Testis (tissue), 3 donors: ENCODE results near the gene ARHGAP44. TPM values are rescaled to one million over a fixed set of nuclear protein-coding genes. Genes with fewer than 3 reads are reported as not detected.

Experiments used
- DNase-seq: peaks from one replicate; pipeline ENCODE4 v3.0.0-alpha.2; 2019
- H3K27ac ChIP-seq, 2 donors: fragments of 200-600 bp; sonication (generic); one replicate each; pipeline ENCODE4 v1.5.1; 2019
- H3K27me3 ChIP-seq: fragments of 200-600 bp; sonication (generic); one replicate; pipeline ENCODE4 v1.5.1; 2019
- H3K36me3 ChIP-seq: fragments of 200-600 bp; sonication (generic); one replicate; pipeline ENCODE4 v1.5.1; 2017; ENCODE audit warnings: low read depth; ENCODE audit errors: missing control alignments
- H3K4me1 ChIP-seq: fragments of 200-600 bp; sonication (generic); one replicate; pipeline ENCODE4 v1.5.1; 2019
- H3K4me3 ChIP-seq, 2 donors: fragments of 200-600 bp; sonication (generic); one replicate each; pipeline ENCODE4 v1.5.1; 2017 to 2019
- H3K9me3 ChIP-seq: fragments of 200-600 bp; sonication (generic); one replicate; pipeline ENCODE4 v1.5.1; 2017
- CTCF ChIP-seq, 3 experiments: fragments of 450-650 bp in 2 of 3; fragments of 200-600 bp in 1 of 3; sonication (generic) in 1 of 3; IDR thresholded peaks; one replicate each; pipeline ENCODE4 v1.5.1; 2016 to 2019; ENCODE audit warnings: antibody characterized with exemption in 3 of 3, mild to moderate bottlenecking in 2 of 3, moderate library complexity in 1 of 3
- POLR2A ChIP-seq: fragments of 450-650 bp; IDR thresholded peaks from one replicate; pipeline ENCODE4 v1.6.1; 2017; ENCODE audit warnings: antibody characterized with exemption, mild to moderate bottlenecking, moderate library complexity
- WGBS, 2 donors: methylation state at CpG; one replicate each; pipeline ENCODE4 v1.1.5; 2018; 5-methylcytosine and 5-hydroxymethylcytosine counted together
- intact Hi-C: fragments of 100-400 bp; cut with DNase I; formaldehyde crosslinking; loops from one replicate; pipeline ENCODE4 v1.15.1; 2023; ENCODE audit warnings: low total_unique reads
- polyA plus RNA-seq: library from polyadenylated mRNA; stranded (reverse); fragments of 350-450 nt; fragmentation: Illumina TruSeq; extraction: RNeasy Lipid Tissue Mini Kit (QIAGEN cat#74804); gene quantifications from one replicate; pipeline ENCODE4 v1.2.3, GENCODE V29; 2014; ENCODE audit warnings: low read depth, low replicate concordance; ENCODE audit not compliant: insufficient read depth
- total RNA-seq, 2 donors: library from RNA; depleted of rRNA; stranded (reverse); fragments of >200 nt; gene quantifications; one replicate each; pipeline ENCODE4 v1.2.3, GENCODE V29; 2016

ARHGAP44 gene
- total and polyA plus RNA-seq, 3 donors from 2014 or later = 9.3 to 11.3 (median 11.0) TPM

GRCh38 chr17:12821376-12821940 lies 32.2 kb downstream of the ARHGAP44 start:
- no peak overlapping the region for H3K4me3 ChIP-seq
- no peaks in the 10 kb centered on the region for H3K36me3 ChIP-seq
- no peaks in the 10 kb centered on the region for H3K27me3 ChIP-seq
- no peak for TF ChIP-seq CTCF (IDR thresholded peaks at IDR 0.05)
- TF ChIP-seq POLR2A = no peak
- no peak for DNase-seq
- no peak overlapping the region for H3K27ac ChIP-seq
- 28 to 45% methylated on average over 4 of the region's 4 CpGs for WGBS, 2 donors
- intact Hi-C loops = no loop called here
- no peaks in the 10 kb centered on the region for H3K9me3 ChIP-seq
- H3K4me1 ChIP-seq = no peaks in the 10 kb centered on the region

GRCh38 chr17:12826431-12826830 lies 37.1 kb downstream of the ARHGAP44 start:
- Histone ChIP-seq H3K36me3 (no peaks in the 10 kb centered on the region), H3K9me3 (no peaks in the 10 kb centered on the region), H3K4me1 (no peaks in the 10 kb centered on the region), H3K27me3 (no peaks in the 10 kb centered on the region), H3K27ac (no peak overlapping the region), H3K4me3 (no peak overlapping the region)
- intact Hi-C loops = no loop called here
- TF ChIP-seq POLR2A = no peak
- TF ChIP-seq CTCF (IDR thresholded peaks at IDR 0.05) = no peak
- DNase-seq = no peak
- WGBS, 2 donors = 51 to 56% methylated on average over 1 of the region's 1 CpG

GRCh38 chr17:12830777-12831247 lies 41.5 kb downstream of the ARHGAP44 start:
- Histone ChIP-seq H3K36me3 (no peaks in the 10 kb centered on the region), H3K9me3 (no peaks in the 10 kb centered on the region), H3K4me3 (no peak overlapping the region), H3K4me1 (no peaks in the 10 kb centered on the region), H3K27ac (no peak overlapping the region), H3K27me3 (no peaks in the 10 kb centered on the region)
- DNase-seq = no peak
- TF ChIP-seq POLR2A = no peak
- TF ChIP-seq CTCF (IDR thresholded peaks at IDR 0.05) = no peak
- intact Hi-C loops = no loop called here
- WGBS, 2 donors = 67 to 68% methylated on average over 3 of the region's 3 CpGs

GRCh38 chr17:12831839-12832238 lies 42.5 kb downstream of the ARHGAP44 start:
- Histone ChIP-seq H3K9me3 (no peaks in the 10 kb centered on the region), H3K4me3 (no peak overlapping the region), H3K4me1 (no peaks in the 10 kb centered on the region), H3K36me3 (no peaks in the 10 kb centered on the region), H3K27ac (no peak overlapping the region), H3K27me3 (no peaks in the 10 kb centered on the region)
- WGBS, 2 donors = 97 to 100% methylated on average over 1 of the region's 1 CpG
- intact Hi-C loops = no loop called here
- DNase-seq = no peak
- TF ChIP-seq CTCF (IDR thresholded peaks at IDR 0.05) (no peak), POLR2A (no peak)

GRCh38 chr17:12839042-12839441 lies 49.7 kb downstream of the ARHGAP44 start:
- Histone ChIP-seq H3K27me3 (no peaks in the 10 kb centered on the region), H3K4me1 (no peaks in the 10 kb centered on the region), H3K36me3 (no peaks in the 10 kb centered on the region), H3K9me3 (no peaks in the 10 kb centered on the region), H3K4me3 (no peak overlapping the region), H3K27ac (no peak overlapping the region)
- TF ChIP-seq CTCF (IDR thresholded peaks at IDR 0.05) (no peak), POLR2A (no peak)
- no peak for DNase-seq
- 87 to 88% methylated on average over 2 of the region's 2 CpGs for WGBS, 2 donors
- intact Hi-C loops = no loop called here
